Activated CD8-positive, alpha-beta memory T cell treated with anti-CD3 and anti-CD28 coated beads, Interleukin-2, amount 50 U/mL, for 48 hours (primary cell): ENCODE data around the gene DOCK10.

Experiments
- DNase-seq: peaks from one replicate; pipeline ENCODE4 v3.0.0-alpha.2; 2020

DOCK10 gene

DNA sequence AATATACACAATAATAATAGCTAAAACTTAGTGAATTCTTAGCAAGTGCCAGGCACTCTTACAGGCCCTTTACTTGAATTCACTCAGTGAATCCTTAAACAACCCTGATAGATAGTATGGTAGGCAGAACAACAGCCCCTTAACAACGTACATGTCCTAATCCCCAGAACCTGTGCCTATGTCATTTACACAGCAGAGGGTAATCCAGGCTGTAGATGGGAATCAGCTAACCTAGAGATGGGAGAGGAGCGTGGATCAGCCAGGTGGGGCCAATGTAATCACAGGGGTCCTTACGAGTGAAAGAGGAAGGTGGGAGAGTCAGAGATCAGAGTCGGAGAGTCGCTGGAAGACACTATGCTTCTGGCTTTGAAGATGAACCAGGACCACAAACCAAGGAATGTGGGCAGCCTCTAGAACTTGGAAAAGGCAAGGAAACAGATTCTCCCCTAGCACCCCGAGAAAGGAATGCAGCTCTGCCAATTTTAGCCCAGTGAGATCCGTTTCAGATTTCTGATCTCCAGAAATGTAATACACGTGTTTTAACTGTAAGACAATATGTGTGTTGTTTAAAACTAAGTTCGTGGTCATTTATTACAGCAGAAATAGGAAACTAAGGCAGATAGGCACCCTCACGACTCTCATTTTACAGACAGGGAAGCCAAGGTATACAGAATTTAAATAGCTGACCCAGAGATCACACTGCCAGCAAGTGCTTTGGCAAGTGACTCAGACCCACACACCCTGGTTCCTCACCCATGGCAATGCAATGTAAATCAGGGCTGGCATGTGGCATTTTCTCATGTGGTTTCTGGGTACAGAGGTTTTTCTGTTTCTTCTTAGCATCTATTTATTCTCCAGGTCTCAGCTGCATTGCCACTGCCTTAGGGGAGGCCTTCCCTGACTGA, 68.9 kb downstream of the DOCK10 start:
- DNase-seq, result no peak

DNA sequence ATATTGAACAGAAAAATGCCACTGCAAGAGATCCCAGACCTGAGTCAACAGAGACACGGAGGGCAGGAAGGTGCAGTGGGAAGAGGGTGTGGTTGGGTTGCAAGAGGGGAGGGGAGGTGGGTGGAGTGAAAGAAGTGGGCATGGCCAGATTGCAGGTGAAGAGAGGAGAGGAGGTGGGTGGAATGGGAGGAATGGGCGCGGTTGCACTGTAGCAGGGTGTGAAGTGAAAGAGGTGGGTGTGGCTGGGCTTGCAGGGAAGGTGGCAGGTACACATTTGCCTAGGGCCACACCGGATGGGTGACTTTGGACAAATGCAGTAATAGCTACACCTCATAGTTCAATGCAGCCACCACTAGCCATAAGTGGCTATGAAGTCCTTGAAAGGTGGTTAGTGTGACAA, 71.1 kb downstream of the DOCK10 start:
- no peak for DNase-seq

DNA sequence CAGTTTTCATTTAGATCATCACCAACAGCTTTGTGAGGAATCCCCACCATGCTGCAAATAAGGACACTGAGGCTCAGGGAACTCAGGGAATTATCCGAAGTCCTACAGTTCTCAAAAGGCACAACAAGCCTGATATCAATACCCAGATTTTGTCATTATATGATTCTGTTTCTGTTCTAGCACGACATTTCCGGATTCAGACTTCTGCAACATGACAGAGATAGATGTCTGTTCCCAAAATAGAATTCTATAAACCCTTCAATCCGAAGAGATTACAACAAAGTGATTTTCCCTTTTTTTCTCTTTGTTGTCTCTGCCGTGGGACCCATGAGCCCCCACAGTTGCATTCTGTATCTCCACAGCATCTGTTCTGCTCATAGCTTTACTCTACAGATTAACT, 72.0 kb downstream of the DOCK10 start:
- no peak for DNase-seq

DNA sequence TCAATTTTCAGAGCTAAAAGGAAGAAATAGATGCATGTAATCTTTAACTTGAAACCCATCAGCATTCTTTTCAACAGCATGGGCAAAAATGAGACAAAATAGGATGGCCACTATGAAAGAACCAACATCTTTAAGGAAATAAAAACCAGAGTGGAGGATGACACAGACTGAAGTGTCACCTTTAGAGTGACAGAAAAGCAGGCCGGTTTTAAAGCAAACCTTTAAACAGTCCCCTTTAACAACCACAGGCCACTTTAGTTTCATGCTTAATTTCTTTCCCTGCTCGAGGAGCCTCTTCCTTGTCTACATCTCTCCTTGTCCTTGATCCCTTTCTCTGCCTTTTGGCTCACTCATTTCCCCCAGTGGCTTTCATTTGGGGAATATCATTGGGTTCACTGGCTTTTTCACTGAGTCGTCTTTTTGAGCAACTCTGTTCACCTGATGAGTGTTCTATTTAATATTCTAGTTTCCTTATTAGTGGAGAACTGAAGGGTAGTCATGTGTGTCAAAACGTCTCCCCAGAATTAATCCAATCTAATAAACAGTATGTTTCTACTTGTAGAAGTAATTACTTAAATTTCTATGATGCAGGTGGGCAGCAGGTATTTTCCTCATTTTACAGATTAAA, 72.5 kb downstream of the DOCK10 start:
- DNase-seq, result no peak

DNA sequence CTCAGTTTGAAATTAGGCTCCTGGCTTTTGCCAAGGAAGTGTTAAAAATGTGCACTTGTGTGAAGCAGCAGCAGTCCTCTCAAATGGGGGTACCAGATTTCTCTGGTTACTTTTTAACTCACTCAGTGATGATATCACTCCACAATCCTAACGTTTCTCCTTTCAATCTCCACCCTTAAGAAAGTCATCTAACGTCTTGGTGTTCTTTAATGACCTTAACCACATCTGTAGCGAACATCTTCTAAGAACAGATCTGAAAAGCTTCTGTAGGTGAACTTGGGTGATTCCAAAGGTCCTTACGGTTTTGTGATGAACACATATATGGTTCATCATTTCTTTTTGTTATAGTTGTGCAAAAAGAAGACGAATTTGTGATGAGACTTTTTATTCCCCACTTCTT, 73.2 kb downstream of the DOCK10 start:
- DNase-seq, result no peak

DNA sequence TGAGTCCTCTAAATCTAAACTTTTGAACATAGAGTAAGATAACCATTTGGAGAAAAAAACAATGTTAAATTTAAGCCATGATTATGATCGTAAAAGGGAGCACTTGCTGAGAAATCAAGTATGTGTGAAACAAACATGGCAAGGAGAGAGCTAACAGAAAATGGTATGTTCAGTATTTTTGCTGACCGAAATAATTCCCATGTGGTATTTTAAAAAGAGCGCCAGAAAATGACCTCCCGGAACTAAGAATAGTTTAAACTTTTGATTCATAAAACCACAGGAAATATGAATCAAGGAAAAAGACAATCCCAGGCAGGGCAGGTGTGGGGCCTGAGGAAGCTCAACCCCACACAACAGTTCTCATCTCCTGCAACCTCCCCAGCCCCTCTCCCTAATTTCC, 74.2 kb downstream of the DOCK10 start:
- no peak for DNase-seq

DNA sequence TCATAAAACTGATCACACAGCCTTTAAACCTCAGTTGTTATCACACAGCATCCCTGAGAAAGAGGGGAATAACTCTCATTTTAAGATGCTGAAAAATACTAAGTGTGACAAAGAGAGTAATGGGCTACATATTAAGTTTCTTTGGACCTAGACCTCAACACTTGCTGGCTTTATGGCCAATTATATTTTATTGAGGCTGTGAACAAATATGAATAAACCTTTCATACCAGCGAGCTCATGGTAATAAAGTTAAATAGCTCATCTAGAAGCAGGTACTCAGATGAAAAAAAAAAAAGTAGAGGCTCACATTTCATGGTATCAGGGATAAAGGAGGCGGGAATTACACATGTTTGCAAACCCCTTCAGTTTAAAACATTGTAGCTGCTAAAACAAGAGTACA, 75.7 kb downstream of the DOCK10 start:
- DNase-seq, result no peak

DNA sequence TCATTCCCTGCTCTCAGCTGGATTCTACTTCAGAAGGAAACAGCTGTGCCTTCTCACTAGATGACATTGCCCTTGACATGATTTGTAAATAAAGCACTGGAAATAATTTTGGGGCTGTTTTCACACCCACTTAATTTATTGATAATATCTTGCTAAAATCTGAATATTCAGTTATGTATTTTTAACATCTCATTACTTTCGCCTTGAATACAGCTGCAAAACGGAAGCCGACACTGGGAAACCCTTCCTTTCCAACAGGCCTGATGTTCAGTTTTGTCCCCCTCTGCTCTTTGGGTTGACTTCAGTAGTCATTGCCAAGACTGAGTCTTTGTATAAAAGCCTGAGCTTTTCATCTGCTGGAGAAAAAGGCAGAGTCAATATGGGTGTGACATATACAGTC, 82.7 kb downstream of the DOCK10 start:
- no peak for DNase-seq

DNA sequence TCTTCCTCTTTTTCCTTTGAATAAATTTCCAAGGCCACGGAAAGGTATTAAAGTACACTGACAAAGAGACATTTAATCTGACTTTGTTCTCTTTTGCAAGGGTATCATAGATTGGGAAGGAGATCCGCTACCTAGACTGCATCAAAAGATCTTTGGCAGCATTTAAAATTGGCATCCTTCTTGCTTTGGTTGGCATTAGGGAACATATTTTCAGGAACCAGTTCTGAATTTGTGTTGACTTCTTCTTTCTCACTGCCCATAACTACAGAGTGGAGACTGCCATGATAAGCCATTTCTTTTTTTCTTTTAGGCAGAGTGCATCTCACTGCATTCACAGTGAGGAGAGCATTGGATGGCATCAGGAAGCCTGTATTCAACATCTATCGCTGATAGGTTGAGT, 83.4 kb downstream of the DOCK10 start:
- DNase-seq, result no peak

DNA sequence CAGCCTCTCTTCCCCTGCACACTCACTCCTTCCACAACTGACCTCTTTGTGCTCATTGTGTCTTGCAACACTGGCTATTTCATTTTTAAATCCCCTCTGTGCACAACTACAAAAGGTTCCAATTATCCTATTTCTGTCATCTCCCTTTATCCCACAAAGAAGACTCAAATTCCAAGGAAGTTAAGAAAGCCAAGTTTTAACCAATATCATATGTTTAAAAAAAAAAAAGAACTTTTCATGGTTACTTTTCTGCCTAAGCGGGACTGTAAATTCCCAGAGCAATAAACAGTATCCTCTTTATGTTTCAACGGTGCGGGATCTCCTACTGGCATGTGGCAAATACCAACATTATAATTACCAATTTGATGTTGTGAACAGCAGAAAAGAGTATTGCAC, 83.8 kb downstream of the DOCK10 start:
- DNase-seq, result no peak

DNA sequence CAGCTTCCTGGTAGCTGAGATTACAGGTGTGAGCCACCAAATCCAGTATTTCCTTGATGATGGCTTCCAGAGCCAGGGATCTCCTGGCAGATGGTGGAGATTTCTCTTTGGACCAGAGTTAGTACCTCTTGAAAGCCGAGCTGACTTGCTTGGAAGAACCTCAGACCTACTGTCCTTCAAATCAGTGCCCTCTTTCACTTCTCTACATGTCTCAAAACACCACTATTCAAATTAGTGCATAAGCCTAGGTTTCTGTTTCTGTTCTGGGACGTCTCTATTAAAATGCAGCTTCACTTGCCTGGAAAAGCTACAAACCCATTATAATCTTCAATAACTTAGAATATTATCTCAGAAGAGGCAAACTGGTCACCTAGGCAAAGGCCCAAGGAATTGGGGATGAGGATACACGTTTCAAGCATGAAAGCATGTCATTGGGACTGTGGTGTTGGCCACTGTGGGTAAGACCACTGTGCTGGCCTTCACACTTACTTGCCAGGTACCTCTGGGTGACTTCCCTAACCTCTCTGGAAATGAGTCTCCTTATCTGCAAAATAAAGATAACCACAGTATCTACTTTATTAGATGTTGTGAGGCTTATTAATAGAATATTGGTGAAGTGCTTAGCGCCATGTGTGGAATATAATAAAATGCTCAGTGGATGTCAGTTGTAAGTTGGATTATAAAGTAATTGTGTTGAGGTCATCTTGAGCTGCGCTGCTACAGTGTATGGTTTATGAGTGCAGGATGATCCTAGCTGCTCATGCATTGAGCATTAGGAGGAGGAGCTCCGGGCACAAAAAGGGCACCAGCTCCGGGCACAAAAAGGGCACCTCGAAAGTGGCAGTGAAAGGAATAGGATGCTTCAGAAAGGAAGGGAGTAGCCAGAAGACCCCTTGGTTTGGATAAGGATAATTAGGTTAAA, 84.5 kb downstream of the DOCK10 start:
- DNase-seq, result no peak

DNA sequence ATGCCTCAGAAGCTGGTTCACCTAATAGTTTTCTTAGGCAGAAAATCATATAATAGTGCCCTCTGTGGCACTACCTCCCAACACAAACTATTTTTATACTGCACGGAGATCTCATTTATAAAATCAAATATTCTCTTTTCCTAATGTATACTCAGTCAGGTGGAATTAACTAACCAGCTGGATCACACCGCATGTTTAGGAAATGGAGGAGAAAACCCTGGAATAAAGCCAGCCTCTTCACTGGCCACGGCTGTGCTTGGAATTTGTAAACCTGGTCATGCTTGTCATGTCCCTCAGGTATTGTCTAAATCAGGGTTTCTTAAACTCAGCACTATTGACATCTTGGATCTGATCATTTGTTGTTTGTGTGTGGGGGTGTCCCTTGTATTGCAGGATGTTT, 85.6 kb downstream of the DOCK10 start:
- no peak for DNase-seq

DNA sequence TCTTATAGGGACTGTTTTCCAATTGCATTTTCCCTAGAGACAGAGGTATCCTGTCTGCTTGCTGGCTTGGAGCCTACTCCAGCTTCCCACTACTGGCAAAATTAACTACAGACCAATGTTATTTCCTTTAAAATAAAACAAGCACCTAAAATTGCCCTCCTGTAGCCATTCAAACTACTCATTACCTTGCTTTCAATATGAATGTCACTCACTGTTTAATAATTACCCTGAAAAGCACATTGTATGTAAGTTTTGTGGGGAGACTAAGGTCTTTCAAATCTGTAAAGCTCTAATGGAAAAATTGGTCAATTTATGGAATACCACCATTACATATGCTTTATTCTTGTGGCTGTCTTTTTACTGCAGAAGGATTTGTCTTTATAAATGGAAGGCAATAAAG, 87.3 kb downstream of the DOCK10 start:
- no peak for DNase-seq

DNA sequence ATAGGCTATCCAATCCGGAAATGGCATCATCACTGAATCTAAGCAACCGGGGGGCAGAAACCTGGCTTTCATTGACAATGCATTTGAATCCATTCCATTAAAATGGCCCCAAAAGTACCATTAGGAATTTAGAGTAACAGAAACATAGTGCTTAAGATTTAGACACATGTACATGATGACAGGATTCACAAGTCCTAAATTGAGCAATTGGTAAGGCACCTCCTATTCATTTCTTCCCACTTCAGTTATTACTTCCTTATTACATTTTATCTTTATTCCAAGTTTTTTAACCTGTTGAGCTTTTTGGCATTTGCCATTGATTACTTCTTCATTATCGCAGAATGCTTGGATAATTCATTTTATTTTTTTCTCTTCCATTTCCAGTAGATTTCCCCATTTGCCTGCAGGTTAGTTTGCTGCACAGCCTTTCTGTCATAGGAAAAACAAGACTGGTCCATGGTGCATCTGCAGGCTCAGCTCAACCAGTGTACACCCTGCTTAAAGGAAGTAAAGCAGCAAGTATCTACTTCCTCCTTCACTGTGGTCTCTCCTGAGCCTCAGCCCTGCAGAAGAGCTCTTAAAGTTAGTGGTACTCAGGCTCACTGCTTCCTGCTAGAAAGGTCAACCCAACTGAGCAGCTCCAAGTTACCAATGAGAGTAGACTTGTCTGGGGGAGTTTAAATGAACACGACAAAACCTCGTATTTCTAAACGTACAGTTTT, 89.2 kb downstream of the DOCK10 start:
- DNase-seq, result no peak

DNA sequence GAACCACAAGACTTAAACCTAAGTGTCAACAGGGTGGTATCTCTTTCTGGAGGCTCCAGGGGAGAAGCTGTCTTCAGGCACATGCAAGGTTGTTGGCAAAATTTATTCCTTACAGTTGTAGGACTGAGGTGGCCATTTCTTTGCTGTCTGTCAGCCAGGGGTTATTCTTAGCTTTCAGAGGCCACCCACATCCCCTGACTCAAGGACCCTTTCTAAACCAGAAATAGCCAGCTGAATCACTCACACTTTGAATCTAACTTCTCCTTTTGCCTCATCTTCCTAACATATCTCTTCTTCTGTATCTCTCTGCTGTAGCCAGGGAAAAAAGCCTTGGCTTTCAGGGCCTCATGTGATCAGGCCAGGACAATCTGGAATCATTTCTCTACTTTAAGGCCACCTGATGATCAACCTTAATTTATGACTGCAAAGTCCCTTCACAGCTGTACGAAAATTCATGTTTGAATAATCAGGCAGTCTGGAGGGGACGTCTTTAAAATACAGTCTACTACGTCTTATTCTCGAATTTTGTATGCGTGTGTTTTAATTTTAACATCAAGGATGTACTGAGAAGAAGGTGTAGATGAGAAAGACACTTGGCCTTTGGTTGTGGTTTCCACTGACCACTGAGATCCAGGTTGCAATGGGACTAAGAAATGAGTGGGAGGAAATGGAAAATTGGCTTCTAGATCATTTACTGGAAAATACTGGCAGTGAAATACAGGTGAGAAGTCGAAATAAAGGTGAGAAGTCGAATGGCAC, 90.4 kb downstream of the DOCK10 start:
- no peak for DNase-seq

DNA sequence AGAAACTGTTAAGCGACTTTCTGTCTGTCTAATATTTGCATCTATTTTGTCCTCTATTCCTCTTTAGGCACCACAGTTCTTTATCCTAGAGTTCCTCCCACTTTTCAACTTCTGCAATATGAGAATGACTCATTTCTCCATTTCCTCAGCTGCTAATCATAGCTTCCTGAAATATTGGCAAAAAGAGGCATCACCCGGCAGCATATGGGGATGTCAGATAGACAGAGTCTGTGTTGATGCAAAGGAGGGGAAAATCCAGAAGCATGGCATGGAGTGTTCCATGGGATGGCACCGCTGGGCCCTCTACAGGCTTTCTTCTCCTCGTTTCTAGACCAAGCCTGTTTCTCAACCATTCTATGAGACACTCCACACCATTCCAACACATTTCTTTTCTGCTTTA, 93.4 kb downstream of the DOCK10 start:
- no peak for DNase-seq

DNA sequence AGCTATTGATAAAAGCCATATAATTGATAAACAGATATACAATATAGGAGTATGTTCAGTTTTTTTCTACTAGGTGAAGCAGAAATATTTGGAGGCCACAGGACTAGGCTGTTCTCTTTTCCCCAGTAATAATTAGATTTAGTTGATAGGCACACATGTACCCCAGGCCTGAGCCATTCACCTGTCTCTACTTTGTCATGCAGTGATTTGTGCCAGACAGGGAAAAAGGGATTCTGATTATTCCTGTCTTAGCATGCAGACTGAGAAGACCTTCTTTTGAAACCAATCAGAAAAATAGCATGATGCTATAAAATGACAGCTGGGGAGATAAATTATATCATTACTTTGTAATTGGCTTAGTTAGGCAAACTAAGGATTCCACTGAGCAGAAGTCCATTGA, 94.3 kb downstream of the DOCK10 start:
- no peak for DNase-seq

DNA sequence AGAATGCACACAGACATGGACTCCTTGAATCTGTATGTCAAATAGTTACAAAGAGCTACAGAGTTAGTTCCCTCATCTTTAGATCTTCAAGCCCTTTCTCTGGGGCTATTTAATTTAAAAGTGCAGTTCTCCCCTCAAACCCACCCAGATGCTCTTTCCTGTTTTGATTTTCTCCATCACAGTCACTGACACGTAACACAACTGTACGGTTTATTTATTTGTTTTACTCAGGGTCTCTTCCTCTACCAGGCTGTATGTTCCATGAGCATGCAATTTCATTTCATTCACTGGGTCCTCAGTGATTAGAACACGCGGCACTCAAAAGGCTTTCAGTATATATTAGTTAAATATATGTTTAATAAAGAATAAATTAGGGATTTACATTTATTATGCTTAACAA, 94.7 kb downstream of the DOCK10 start:
- DNase-seq, result no peak

DNA sequence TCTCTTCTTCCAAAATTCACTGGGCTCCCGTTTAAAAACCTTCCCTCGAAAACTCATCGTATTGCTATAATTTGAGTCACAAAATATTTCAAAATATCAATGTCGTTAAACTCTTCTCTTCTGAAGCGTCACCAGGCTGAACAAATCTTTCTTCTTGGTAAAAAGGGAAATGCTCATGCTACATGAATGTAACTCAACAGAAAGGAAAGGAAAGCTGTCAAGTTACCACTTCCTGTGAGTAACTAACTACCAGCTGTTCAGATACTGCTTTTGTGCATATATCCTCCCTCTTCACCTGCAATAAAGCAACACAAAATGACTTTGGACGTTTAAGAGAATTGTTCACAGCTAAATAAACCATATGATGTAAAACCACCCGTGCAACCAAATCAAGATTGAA, 95.4 kb downstream of the DOCK10 start:
- no peak for DNase-seq

DNA sequence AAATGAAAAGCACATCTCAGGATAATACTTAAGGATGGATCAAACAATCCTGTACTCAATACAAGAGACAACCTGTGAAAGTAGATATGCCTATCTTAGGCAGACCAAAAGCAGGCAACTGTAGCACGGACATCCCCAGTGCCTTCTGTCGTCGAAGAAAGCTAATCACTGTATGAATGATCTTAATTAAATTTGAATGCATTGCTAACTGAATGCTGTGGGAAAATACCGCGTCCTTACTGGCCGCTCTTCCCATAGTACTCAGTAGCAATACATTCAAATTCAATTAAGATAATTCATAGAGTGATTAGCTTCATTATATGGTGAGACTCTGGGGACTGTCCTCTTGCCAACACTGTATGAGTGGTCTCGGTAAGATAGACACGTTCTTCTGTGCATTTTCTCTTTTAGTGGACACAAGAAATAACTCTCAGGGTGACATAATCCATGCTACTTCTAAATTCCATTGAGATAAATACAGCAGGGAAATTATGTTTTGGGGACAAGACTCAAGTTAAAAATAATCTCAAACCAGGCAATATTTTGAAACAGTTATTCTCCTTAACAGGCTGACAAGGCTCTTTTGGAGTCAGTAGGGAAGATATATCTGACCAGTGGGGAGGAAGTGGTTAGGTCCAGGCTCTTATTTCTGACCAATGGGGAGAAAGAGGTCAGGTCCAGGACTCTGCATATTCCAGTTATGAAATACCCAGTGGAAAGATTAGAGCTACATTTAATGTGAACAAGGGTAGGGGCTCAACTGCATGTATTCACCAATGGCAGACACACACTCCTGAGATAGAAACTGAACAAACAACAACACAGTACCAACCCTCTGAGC, 97.3 kb downstream of the DOCK10 start:
- DNase-seq, result no peak

DNA sequence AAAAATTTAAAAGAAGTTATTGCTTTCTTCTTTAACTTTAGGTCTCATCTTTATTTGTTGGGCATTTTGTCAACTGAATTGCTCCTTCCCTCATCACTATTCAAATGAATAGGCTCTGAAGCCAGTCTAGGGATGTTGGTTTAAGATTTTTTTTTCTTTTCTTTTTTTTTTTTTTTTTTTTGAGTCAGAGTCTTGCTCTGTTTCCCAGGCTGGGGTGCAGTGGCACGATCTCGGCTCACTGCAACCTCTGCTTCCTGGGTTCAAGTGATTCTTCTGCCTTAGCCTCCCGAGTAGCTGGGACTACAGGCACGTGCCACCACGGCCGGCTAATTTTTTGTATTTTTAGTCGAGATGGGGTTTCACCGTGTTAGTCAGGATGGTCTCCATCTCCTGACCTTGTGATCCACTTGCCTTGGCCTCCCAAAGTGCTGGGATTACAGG, 98.6 kb downstream of the DOCK10 start:
- peak; percentile 69 for DNase-seq
